Measurements from ENCODE around the gene MAN1B1. TPM values are rescaled to one million over a fixed set of nuclear protein-coding genes. Genes with fewer than 3 reads are reported as not detected.

MAN1B1 gene
- total and polyA plus RNA-seq, 4 donors, result 19.9 to 31.8 (median 26.5) TPM

DNA sequence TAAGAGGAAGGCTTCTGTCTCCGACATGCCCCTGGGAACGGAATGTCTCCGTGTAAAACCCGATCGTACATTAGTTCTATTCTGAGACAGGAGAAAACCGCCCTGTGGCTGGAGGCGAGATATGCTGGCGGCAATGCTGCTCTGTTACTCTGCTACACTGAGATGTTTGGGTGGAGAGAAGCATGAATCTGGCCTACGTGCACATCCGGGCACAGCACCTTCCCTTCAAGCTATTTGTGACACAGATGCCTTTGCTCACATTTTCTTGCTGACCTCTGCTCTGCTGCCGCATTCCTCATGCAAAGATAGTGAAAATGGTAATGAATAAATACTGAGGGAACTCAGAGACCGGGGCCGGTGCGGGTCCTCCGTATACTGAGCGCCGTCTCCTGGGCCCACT lies 29.9 kb downstream of the MAN1B1 start:
- 49% methylated on average over 17 of the region's 17 CpGs for WGBS
- Histone ChIP-seq H3K27me3 (ENCODE audit: control insufficient read depth in 4 of 4, insufficient read depth in 4 of 4, low read length in 3 of 4) (no peaks in the 10 kb centered on the region), H3K27ac (ENCODE audit: low read depth in 1 of 2, low read length in 2 of 2) (no peak overlapping the region), H3K36me3 (ENCODE audit: control insufficient read depth in 4 of 4, insufficient read depth in 3 of 4, low read depth in 1 of 4, low read length in 3 of 4) (peaks cover 0 to 6% (median 1%) of the 10 kb centered on the region in 4 donors), H3K4me1 (ENCODE audit: control insufficient read depth in 4 of 4, insufficient read depth in 4 of 4, low read length in 3 of 4) (peaks cover 4 to 7% (median 5%) of the 10 kb centered on the region in 4 donors), H3K9me3 (ENCODE audit: control insufficient read depth in 4 of 4, low read length in 3 of 4) (no peaks in the 10 kb centered on the region), H3K4me3 (ENCODE audit: low read depth in 1 of 3, low read length in 3 of 3) (no peak overlapping the region), H3K9ac (ENCODE audit: low read depth in 1 of 2, low read length in 2 of 2) (no peak overlapping the region)
- no peak for DNase-seq (ENCODE audit: low spot score)
- no peak for TF ChIP-seq HNF4A (conservative IDR thresholded peaks at IDR 0.05)
- no peak for TF ChIP-seq RXRA (IDR thresholded peaks at IDR 0.05)
- TF ChIP-seq SP1 (IDR thresholded peaks at IDR 0.05), result no peak
- TF ChIP-seq, protein P1, sequence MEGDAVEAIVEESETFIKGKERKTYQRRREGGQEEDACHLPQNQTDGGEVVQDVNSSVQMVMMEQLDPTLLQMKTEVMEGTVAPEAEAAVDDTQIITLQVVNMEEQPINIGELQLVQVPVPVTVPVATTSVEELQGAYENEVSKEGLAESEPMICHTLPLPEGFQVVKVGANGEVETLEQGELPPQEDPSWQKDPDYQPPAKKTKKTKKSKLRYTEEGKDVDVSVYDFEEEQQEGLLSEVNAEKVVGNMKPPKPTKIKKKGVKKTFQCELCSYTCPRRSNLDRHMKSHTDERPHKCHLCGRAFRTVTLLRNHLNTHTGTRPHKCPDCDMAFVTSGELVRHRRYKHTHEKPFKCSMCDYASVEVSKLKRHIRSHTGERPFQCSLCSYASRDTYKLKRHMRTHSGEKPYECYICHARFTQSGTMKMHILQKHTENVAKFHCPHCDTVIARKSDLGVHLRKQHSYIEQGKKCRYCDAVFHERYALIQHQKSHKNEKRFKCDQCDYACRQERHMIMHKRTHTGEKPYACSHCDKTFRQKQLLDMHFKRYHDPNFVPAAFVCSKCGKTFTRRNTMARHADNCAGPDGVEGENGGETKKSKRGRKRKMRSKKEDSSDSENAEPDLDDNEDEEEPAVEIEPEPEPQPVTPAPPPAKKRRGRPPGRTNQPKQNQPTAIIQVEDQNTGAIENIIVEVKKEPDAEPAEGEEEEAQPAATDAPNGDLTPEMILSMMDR (IDR thresholded peaks at IDR 0.05; ENCODE audit: low read depth, low read length, missing input control), result no peak
- TF ChIP-seq RAD21 (IDR thresholded peaks at IDR 0.05), result no peak
- TF ChIP-seq GABPA (IDR thresholded peaks at IDR 0.05 in 1 of 2, conservative IDR thresholded peaks at IDR 0.05 in 1 of 2), result no peak
- TF ChIP-seq, protein P2, sequence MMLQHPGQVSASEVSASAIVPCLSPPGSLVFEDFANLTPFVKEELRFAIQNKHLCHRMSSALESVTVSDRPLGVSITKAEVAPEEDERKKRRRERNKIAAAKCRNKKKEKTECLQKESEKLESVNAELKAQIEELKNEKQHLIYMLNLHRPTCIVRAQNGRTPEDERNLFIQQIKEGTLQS (IDR thresholded peaks at IDR 0.05), result no peak
- no peak for TF ChIP-seq JUND (IDR thresholded peaks at IDR 0.05)
- TF ChIP-seq NR2F2 (IDR thresholded peaks at IDR 0.05), result no peak
- TF ChIP-seq FOXA2 (IDR thresholded peaks at IDR 0.05), result no peak
- no peak for TF ChIP-seq TAF1 (conservative IDR thresholded peaks at IDR 0.05)
- TF ChIP-seq, protein P3, sequence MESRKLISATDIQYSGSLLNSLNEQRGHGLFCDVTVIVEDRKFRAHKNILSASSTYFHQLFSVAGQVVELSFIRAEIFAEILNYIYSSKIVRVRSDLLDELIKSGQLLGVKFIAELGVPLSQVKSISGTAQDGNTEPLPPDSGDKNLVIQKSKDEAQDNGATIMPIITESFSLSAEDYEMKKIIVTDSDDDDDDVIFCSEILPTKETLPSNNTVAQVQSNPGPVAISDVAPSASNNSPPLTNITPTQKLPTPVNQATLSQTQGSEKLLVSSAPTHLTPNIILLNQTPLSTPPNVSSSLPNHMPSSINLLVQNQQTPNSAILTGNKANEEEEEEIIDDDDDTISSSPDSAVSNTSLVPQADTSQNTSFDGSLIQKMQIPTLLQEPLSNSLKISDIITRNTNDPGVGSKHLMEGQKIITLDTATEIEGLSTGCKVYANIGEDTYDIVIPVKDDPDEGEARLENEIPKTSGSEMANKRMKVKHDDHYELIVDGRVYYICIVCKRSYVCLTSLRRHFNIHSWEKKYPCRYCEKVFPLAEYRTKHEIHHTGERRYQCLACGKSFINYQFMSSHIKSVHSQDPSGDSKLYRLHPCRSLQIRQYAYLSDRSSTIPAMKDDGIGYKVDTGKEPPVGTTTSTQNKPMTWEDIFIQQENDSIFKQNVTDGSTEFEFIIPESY (IDR thresholded peaks at IDR 0.05), result no peak
- TF ChIP-seq, protein P4, sequence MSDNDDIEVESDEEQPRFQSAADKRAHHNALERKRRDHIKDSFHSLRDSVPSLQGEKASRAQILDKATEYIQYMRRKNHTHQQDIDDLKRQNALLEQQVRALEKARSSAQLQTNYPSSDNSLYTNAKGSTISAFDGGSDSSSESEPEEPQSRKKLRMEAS (IDR thresholded peaks at IDR 0.05), result no peak
- no peak for TF ChIP-seq EGR1 (IDR thresholded peaks at IDR 0.05; ENCODE audit: low read depth in 2 of 2)
- TF ChIP-seq FOXA1 (IDR thresholded peaks at IDR 0.05), result no peak
- TF ChIP-seq, protein P5, sequence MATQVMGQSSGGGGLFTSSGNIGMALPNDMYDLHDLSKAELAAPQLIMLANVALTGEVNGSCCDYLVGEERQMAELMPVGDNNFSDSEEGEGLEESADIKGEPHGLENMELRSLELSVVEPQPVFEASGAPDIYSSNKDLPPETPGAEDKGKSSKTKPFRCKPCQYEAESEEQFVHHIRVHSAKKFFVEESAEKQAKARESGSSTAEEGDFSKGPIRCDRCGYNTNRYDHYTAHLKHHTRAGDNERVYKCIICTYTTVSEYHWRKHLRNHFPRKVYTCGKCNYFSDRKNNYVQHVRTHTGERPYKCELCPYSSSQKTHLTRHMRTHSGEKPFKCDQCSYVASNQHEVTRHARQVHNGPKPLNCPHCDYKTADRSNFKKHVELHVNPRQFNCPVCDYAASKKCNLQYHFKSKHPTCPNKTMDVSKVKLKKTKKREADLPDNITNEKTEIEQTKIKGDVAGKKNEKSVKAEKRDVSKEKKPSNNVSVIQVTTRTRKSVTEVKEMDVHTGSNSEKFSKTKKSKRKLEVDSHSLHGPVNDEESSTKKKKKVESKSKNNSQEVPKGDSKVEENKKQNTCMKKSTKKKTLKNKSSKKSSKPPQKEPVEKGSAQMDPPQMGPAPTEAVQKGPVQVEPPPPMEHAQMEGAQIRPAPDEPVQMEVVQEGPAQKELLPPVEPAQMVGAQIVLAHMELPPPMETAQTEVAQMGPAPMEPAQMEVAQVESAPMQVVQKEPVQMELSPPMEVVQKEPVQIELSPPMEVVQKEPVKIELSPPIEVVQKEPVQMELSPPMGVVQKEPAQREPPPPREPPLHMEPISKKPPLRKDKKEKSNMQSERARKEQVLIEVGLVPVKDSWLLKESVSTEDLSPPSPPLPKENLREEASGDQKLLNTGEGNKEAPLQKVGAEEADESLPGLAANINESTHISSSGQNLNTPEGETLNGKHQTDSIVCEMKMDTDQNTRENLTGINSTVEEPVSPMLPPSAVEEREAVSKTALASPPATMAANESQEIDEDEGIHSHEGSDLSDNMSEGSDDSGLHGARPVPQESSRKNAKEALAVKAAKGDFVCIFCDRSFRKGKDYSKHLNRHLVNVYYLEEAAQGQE (IDR thresholded peaks at IDR 0.05), result no peak
